HG02642 (cell line): Measurements from ENCODE around the gene UBE4B.
"Not testable (repeated sequence)": the region's sequence is repeated elsewhere in the genome, so short reads cannot be mapped to it uniquely, and the experiment has no call there.

Experiments
- ATAC-seq: cut with Tn5 transposase; IDR thresholded peaks from one replicate; pipeline ENCODE4 v1.9.1; 2021; ENCODE audit warnings: mild to moderate bottlenecking; ENCODE audit not compliant: unreplicated experiment, poor library complexity

UBE4B gene

GRCh38 chr1:10032590-10033358 is at the start of gene UBE4B:
Gene UBE4B (plus strand): TSS chr1:10032958. CDS start chr1:10033671, 713 bp downstream.
- ATAC-seq = peak; percentile 98

GRCh38 chr1:9984253-9984652 is 48.5 kb upstream of the UBE4B start:
- no peak for ATAC-seq

GRCh38 chr1:9985001-9985400 is 47.8 kb upstream of the UBE4B start:
- no peak for ATAC-seq

- no peak for ATAC-seq
Measured at GRCh38 chr1:9989773-9990172, 43.0 kb upstream of the UBE4B start.

GRCh38 chr1:9990944-9991343 is 41.8 kb upstream of the UBE4B start:
- ATAC-seq = no peak

- ATAC-seq = no peak
Measured at GRCh38 chr1:9992910-9993309, 39.8 kb upstream of the UBE4B start.

GRCh38 chr1:9993561-9994075 is 39.1 kb upstream of the UBE4B start:
- ATAC-seq = no peak

- no peak for ATAC-seq
Measured at GRCh38 chr1:9996624-9997582, 35.9 kb upstream of the UBE4B start, which contains the start of gene RBP7. Gene RBP7 (plus strand): TSS chr1:9997228. CDS start chr1:9997259, 31 bp downstream.

- ATAC-seq = no peak
Measured at GRCh38 chr1:10001016-10001665, 31.6 kb upstream of the UBE4B start.

GRCh38 chr1:10005248-10005647 is 27.5 kb upstream of the UBE4B start:
- ATAC-seq = not testable (repeated sequence)

- ATAC-seq = no peak
Measured at GRCh38 chr1:10007169-10007568, 25.6 kb upstream of the UBE4B start.

- ATAC-seq = no peak
Measured at GRCh38 chr1:10014016-10014415, 18.7 kb upstream of the UBE4B start.

GRCh38 chr1:10019561-10019960 is 13.2 kb upstream of the UBE4B start:
- no peak for ATAC-seq

GRCh38 chr1:10020086-10020485 is 12.7 kb upstream of the UBE4B start:
- no peak for ATAC-seq

- not testable (repeated sequence) for ATAC-seq
Measured at GRCh38 chr1:10020678-10021077, 12.1 kb upstream of the UBE4B start.

GRCh38 chr1:10021992-10022391 is 10.8 kb upstream of the UBE4B start:
- ATAC-seq = not testable (repeated sequence)

GRCh38 chr1:10022656-10023055 is 10.1 kb upstream of the UBE4B start:
- ATAC-seq = no peak

- no peak for ATAC-seq
Measured at GRCh38 chr1:10025354-10025753, 7.4 kb upstream of the UBE4B start.

GRCh38 chr1:10027027-10027426 is 5.7 kb upstream of the UBE4B start:
- no peak for ATAC-seq

GRCh38 chr1:10028956-10029500 is 3.7 kb upstream of the UBE4B start:
- not testable (repeated sequence) for ATAC-seq
